HG03095 (cell line): ENCODE data around the gene ITGB4.

Experiments
- ATAC-seq: cut with Tn5 transposase; IDR thresholded peaks from one replicate; pipeline ENCODE4 v1.9.1; 2021; ENCODE audit warnings: moderate library complexity; ENCODE audit not compliant: unreplicated experiment

The ITGB4 gene

DNA sequence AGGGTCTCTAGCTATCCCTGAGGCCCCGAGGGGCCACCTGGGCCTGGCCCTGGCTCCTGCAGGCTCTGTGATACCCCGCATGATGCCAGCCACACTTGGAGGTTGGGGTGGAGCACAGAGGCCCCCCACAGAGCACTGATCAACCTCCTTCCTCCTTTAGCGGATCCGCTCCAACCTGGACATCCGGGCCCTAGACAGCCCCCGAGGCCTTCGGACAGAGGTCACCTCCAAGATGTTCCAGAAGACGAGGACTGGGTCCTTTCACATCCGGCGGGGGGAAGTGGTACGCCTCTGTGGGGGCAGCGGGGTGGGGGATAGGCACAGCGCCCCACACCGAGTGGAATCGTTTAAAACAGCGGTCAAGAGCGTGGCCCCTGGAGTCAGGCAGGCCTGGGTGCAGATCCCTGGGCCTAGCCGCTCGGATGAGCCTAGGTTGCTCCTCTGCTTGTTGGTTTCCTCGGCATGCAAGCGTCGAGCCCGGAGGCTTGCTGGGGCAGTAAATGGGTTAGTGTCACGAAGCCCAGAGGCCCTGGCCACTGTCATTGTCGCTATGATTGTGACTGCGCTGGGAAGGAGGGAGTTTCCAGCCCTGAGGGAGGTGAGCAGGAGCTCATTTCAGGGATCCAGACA lies 9.9 kb downstream of the ITGB4 start:
- ATAC-seq: no peak

DNA sequence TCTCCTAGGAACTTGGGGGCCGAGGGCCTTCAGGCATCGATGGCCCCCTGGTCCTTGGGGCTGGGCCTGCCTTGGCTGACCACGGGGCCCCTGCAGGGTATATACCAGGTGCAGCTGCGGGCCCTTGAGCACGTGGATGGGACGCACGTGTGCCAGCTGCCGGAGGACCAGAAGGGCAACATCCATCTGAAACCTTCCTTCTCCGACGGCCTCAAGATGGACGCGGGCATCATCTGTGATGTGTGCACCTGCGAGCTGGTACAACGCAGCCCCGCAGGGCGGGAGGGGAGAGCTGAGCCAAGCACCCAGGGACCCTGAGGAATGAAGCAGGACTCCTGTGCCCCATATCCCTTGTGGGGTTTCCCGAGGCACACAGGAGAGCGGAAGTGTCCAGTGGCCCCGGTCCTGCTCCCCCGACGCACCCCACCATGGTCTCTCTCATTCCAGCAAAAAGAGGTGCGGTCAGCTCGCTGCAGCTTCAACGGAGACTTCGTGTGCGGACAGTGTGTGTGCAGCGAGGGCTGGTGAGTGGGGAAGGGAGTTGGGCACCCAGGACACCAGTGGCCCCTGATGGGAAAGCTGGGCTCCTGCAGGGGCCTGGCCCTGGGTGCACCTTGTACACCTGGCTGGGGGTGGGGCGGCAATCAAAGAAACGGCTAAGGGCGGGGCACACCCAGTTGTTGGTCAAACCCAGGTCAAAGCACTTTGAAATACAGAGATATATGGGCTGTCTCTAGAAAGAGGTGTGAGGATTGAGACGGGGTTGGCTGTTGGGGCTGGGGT lies 10.6 kb downstream of the ITGB4 start:
- ATAC-seq: no peak

DNA sequence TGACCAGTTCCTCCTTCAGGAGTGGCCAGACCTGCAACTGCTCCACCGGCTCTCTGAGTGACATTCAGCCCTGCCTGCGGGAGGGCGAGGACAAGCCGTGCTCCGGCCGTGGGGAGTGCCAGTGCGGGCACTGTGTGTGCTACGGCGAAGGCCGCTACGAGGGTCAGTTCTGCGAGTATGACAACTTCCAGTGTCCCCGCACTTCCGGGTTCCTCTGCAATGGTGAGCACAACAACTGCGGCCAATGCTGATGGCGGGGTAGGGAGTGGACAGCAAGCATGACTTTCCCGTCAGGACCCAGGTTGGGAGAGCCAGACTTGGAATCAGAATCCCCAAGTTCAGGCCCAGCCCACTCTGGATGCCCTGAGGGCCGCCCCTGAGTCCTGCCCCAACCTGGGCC lies 12.2 kb downstream of the ITGB4 start:
- ATAC-seq: no peak

DNA sequence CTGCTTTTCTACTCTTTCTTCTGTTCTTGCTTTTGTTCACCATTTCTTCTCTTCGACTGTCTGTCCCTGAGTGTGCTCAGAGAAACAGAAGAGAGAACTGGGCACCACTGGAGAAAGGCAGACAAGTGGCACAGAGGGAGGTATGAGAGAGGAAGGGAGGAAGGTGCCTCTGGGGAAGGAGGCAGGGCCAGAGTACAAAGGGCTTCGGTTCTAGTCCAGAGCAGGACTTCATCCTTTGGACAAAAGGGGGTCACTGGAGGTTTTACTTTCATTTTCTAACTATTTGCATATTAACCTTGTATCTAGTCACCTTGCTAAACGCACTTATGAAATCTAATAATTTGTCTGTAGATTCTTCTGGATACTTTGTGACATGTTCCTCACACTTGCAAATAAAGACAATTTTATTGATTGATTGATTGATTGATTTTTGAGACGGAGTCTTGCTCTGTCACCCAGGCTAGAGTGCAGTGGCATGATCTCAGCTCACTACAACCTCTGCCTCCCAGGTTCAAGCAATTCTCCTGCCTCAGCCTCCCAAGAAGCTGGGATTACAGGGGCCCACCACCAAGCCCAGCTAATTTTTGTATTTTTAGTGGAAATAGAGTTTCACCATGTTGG lies 13.5 kb downstream of the ITGB4 start:
- ATAC-seq: no peak

DNA sequence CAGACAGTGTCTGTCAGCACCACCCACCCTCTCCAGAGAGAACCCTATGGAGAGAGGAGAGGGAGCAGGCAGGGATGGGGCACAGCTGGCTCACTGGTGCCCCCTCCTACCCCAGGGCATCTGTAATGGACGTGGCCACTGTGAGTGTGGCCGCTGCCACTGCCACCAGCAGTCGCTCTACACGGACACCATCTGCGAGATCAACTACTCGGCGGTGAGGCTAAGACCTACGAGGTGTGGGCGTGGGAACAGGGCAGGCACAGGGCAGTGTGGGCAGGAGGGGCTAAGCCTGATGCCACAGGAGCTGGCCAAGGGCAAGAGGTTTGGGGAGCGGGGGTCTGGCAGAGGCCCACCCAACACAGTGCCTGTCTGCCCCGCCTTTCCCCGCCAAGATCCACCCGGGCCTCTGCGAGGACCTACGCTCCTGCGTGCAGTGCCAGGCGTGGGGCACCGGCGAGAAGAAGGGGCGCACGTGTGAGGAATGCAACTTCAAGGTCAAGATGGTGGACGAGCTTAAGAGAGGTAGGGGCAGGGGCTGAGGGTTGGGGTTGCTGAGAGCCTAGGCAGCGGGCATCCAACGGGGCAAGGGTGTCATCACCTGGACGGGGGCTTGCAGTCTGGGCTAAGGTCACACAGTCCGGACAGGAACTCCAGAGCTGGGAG lies 15.0 kb downstream of the ITGB4 start:
- ATAC-seq: no peak

DNA sequence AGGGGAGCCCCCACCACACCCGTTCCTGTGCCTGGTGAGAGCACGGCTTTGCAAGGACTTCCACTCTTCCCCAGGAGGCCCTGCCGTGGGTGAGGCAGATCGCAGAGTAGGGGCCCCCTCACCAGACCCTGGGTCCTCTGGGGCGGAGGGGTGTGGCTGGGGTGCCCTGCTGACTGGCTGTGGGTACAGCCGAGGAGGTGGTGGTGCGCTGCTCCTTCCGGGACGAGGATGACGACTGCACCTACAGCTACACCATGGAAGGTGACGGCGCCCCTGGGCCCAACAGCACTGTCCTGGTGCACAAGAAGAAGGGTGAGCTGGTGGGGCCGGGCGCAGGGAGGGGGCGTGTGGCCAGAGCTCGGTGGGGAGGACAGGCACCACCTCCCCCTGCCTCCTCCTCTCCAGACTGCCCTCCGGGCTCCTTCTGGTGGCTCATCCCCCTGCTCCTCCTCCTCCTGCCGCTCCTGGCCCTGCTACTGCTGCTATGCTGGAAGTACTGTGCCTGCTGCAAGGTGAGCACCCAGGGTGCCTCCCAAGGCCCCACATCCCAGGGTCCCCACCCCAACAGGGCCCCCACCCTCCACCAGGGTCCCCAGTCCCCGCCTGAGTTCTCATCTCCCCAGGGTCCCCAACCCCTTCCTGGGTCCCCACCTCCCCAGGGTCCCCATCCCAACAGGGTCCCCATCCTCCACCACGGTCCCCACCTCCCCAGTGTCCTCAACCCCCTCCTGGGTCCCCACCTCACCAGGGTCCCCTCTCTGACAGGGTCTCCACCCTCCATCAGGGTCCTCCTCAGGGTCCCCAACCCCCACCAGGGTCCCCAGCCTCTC lies 16.1 kb downstream of the ITGB4 start:
- ATAC-seq: no peak

DNA sequence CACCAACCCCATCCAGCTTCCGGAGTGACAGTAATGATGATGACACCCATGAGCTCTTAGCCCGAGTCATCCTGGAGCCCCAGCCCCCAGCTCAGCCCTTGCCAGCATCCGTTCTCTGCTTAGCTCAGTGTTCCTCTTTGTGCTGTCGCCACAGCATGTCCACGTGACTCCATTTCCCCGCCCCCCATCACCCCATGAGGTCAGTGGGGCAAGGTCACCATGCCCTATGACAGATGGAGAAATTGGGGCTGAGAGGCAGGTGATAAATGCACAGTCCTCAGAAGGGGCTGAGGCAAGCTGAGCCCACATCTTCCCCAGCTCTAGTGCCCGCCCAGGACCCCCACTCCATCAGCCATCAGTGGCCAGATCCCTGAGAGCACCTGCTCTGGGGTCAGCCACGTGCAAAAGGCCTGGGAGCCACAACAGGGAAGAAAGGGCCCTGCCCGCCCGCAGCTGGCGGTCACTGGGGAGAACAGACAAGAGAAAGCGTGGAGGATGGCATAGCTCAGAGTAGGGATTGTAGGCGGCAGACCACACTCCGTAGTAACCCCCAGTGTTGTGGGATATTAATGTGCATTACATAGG lies 17.1 kb downstream of the ITGB4 start:
- ATAC-seq: no peak

DNA sequence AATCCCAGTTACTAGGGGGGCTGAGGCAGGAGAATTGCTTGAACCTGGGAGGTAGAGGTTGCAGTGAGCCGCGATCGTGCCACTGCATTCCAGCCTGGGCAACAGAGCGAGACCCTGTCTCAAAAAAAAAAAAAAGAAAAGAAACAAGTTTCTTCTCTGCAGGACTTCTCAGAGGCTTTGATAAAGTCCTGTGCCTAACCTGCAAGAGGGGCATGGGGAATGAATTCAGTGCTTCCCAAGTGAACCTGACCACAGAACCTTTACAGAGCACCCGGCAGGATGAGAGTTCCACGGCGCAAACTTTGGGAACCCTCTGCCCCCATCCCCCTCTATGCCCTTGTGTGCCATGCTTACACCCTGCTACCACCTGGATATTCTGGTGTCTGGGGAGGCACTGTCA lies 17.9 kb downstream of the ITGB4 start:
- no peak for ATAC-seq

DNA sequence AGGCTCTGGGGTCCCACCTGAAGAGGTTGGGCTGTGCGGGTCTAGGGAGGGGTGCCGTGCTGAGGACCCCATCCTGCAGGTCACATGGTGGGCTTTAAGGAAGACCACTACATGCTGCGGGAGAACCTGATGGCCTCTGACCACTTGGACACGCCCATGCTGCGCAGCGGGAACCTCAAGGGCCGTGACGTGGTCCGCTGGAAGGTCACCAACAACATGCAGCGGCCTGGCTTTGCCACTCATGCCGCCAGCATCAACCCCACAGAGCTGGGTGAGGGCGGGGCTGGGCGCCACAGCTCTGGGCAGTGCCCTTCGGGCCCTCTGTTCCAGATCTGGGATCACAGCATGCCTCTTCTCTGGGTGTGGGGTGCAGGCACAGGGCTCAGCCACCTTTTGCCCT lies 18.5 kb downstream of the ITGB4 start:
- no peak for ATAC-seq

DNA sequence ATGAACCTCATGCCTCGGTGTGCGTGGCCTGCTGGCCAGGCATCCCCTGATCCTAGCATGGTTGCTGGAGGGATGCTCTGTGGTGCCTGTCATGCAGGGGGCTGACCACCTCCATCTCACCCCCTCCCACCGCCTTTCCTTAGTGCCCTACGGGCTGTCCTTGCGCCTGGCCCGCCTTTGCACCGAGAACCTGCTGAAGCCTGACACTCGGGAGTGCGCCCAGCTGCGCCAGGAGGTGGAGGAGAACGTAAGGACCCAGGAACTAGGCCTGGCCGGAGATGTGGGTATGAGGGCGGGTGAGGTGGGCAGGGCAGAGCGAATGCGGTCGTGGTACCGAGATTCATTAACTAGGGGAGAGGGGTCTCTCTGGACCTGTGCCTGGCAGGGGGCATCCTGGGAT lies 19.0 kb downstream of the ITGB4 start:
- ATAC-seq: no peak

DNA sequence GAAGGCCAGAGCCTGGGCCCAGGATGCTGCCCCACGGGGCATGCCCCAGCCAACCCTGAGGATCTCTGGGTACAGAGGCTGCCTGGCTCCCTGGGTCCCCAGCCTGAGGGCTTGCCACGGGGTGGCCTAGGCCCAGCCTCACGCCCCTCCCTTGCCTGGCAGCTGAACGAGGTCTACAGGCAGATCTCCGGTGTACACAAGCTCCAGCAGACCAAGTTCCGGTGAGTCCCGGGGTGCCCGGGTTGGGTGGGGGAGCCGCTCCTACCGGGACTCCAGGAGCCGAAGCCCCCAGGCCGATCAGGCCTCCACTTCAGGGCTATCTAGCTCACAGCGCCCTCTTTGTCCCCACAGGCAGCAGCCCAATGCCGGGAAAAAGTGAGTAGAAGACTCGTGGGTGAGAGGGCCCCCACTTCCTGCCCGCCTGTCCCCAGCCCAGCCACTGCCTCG lies 19.4 kb downstream of the ITGB4 start:
- no peak for ATAC-seq

DNA sequence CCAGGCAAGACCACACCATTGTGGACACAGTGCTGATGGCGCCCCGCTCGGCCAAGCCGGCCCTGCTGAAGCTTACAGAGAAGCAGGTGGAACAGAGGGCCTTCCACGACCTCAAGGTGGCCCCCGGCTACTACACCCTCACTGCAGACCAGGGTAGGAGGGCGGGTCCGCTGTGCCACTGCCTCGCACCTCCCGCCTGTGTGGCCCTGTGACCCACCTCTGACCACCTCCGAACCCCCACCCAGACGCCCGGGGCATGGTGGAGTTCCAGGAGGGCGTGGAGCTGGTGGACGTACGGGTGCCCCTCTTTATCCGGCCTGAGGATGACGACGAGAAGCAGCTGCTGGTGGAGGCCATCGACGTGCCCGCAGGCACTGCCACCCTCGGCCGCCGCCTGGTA lies 21.1 kb downstream of the ITGB4 start:
- no peak for ATAC-seq

DNA sequence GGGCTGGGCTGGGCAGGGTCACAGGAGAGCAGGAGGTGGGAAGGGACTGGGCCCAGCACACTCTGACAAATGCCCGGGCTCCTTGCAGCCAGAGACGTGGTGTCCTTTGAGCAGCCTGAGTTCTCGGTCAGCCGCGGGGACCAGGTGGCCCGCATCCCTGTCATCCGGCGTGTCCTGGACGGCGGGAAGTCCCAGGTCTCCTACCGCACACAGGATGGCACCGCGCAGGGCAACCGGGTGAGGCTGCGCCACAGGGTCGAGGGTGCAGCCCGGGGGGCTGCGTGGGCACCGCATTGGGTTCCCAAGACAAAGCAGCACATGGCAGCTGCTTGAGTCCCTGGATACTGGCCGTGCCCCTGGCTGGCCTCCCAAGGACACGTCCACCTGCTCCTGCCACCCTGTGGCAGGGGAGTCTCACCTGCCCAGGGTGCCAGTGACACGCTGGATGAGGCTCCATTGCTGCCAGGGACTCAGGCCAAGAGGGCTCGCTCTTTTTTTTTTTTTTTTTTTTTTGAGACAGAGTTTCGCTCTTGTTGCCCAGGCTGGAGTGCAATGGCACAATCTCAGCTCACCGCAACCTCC lies 22.5 kb downstream of the ITGB4 start:
- no peak for ATAC-seq

DNA sequence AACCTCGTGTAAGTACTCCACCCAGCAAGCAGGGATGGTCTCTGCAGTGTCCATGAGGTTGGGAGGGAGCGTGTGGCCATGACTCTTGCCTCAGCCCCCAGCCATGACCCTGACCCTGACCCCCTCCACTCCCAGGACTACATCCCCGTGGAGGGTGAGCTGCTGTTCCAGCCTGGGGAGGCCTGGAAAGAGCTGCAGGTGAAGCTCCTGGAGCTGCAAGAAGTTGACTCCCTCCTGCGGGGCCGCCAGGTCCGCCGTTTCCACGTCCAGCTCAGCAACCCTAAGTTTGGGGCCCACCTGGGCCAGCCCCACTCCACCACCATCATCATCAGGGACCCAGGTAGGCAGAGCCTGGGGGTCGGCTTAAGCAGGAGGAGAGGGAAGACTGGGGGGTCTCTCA lies 27.4 kb downstream of the ITGB4 start:
- ATAC-seq: no peak

DNA sequence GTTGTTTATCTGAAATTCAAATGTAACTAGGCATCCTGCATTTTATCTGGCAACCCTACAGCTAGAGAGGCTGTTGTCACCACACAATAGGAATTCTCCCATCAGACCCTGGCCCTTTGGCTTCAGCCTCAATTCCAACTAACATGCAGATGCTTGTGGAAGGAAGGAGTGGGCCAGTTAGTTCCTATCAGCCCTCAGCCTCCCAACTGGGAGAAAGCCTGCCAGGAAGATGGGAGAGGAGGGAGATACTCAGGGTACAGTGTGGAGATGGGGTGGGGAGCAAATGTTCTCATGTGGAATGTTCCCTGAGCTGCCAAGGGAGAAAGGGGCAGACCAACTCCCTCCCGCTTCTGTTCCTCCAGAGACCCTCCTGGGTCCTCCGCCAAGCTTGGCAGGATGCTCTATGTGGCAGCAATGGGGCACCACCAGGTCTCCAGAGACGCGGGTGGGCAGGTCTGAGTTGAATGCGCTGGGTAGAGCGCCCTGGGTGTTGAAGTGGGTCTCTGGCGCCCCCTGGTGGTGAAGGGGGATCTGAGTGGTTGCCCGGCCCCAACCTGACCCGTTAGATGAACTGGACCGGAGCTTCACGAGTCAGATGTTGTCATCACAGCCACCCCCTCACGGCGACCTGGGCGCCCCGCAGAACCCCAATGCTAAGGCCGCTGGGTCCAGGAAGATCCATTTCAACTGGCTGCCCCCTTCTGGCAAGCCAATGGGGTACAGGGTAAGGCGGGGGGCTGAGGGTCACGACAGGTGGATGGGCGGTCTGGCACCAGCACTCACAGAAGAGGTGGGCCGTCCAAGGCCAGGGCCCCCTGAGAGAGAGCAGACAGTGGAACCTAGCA lies 28.5 kb downstream of the ITGB4 start:
- no peak for ATAC-seq

DNA sequence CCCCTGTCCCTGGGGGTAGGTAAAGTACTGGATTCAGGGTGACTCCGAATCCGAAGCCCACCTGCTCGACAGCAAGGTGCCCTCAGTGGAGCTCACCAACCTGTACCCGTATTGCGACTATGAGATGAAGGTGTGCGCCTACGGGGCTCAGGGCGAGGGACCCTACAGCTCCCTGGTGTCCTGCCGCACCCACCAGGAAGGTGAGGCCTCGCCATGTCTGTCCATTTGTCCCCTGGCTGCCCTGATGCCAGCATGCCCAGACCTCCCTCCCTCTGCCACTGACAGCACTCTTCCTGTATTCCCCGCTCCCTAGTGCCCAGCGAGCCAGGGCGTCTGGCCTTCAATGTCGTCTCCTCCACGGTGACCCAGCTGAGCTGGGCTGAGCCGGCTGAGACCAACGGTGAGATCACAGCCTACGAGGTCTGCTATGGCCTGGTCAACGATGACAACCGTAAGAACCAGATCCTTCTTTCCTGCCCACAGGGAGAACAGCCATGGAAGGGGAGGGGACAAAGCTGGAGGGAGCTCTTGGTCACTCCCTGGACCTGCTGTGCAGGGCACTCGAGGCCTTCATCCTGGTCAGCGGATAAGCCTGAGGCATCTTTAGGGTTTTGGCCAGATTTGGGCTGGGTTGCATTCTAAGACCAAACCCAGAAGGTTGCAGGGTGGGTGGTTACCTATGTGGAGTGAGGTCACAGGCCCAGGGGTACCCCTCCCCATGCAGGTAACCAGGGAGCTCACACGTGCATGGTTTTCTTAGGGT lies 29.6 kb downstream of the ITGB4 start:
- no peak for ATAC-seq

DNA sequence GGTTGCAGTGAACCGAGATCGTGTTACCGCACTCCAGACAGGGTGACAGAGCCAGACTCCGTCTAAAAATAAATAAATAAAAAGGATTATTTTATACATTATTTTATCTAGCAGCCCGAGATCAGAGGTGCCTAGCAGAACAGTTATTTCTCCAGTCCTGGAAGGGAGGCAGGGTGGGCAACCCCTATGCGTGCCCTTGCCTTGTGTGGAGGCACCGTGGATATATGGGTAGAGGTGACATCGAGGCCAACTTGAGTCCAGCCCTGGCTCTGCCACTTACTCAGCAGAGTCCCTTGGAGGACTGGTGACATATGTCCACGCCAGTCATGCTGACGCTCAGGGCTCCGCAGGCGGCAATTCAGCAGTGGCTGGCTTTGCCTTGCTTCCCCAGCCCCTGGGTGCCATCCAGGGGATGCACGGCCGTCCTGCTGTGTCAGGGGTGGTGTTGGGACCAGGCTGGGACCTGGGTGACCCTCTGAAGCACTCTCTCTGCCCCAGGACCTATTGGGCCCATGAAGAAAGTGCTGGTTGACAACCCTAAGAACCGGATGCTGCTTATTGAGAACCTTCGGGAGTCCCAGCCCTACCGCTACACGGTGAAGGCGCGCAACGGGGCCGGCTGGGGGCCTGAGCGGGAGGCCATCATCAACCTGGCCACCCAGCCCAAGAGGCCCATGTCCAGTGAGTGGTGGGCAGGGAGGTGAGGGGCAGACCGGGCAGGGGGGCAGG lies 30.6 kb downstream of the ITGB4 start:
- ATAC-seq: no peak

DNA sequence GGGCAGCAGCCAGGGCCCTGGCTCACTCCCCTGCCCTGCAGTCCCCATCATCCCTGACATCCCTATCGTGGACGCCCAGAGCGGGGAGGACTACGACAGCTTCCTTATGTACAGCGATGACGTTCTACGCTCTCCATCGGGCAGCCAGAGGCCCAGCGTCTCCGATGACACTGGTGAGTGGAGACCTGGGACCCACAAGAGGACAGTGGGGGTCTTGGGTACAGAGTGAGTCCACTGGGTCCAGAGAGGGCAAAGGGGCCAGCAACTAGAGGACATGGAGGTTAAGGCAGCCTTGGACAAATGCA lies 31.1 kb downstream of the ITGB4 start:
- no peak for ATAC-seq
